ENCODE measurements around the gene TRIML2. TPM values are rescaled to one million over a fixed set of nuclear protein-coding genes. Genes with fewer than 3 reads are reported as not detected.

Gene TRIML2
- total and polyA plus RNA-seq, 10 of the 15 experiments (the other 5 are each of a cell fraction or from before 2014, with no cell fraction given) = not detected

DNA sequence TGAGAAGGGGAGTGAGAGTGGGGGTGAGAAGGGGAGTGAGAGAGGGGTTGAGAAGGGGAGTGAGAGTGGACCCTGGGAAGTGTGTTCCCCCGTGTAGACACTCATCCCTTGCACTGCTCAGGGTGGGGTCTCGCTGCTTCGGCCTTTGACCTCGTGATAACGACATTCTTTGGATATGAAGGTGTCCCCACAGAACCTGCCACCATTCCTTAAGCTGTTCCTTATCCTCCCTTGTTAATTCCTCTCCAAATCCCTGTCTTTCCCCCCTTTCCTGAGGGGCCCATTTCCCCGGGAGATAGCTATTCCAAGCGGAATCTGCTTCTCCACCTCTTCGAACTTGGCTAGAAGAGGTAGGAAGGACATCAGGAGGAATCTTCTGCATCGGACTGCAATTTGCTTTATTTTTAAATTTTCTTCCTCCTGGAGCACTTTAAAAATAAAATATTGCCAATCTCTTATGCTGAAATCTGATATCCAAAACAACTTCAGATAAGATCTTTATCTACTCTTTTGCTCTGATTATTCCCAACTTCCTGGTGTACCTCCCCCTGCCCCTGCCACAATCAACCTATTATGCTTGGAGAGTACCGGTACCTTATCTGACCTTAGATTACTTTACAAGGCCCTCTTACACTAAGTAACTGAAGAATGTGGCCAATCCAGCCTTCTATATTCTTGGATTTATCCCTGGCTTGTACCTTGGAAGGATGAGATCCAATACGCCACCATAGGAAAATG is 45.4 kb upstream of the TRIML2 start:
- no peaks in the 10 kb centered on the region for H3K36me3 ChIP-seq (ENCODE audit: control insufficient read depth in 2 of 2, insufficient read depth in 2 of 2, low read length in 1 of 2)
- no peak for ATAC-seq
- intact Hi-C loops (cut with micrococcal nuclease; ENCODE audit: unreplicated experiment) = no loop called here
- POLR2A ChIA-PET = no interaction called here
- CTCF ChIA-PET = no interaction called here
- no peaks in the 10 kb centered on the region for H4K20me1 ChIP-seq (ENCODE audit: control insufficient read depth, insufficient read depth)
- TF ChIP-seq HDGF (IDR thresholded peaks at IDR 0.05) (no peak), MEF2A (IDR thresholded peaks at IDR 0.05; ENCODE audit: insufficient read depth, low read depth, low read length) (no peak)
- TF ChIP-seq, protein P1, sequence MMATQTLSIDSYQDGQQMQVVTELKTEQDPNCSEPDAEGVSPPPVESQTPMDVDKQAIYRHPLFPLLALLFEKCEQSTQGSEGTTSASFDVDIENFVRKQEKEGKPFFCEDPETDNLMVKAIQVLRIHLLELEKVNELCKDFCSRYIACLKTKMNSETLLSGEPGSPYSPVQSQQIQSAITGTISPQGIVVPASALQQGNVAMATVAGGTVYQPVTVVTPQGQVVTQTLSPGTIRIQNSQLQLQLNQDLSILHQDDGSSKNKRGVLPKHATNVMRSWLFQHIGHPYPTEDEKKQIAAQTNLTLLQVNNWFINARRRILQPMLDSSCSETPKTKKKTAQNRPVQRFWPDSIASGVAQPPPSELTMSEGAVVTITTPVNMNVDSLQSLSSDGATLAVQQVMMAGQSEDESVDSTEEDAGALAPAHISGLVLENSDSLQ (IDR thresholded peaks at IDR 0.05) = no peak
- DNase-seq (ENCODE audit: low read depth, low spot score) = no peak
- H3K9me3 ChIP-seq (replicated peaks; ENCODE audit: control insufficient read depth, insufficient read depth, low read length) = no peaks in the 10 kb centered on the region; the same call in 2 of the 3 replicates
- no peak overlapping the region for H2AFZ ChIP-seq (ENCODE audit: control insufficient read depth, low read depth, low read length)
- no peaks in the 10 kb centered on the region for H3K27me3 ChIP-seq (replicated peaks in 1 of 2; ENCODE audit: control insufficient read depth in 2 of 2, insufficient read depth in 2 of 2, low read length in 1 of 2)
- H3K9ac ChIP-seq (ENCODE audit: control insufficient read depth, insufficient read depth, low read length) = no peak overlapping the region
- H3K4me1 ChIP-seq (ENCODE audit: control insufficient read depth, insufficient read depth, low read length) = no peaks in the 10 kb centered on the region
- SMC1A ChIA-PET (ENCODE audit: uncharacterized antibody, unreplicated experiment) = no interaction called here
- H3K4me3 ChIP-seq = no peak overlapping the region
- RAD21 ChIA-PET (ENCODE audit: unreplicated experiment) = no interaction called here
- in situ Hi-C loops (cut with MboI) = no loop called here
- no peak overlapping the region for H3K27ac ChIP-seq (ENCODE audit: control insufficient read depth, insufficient read depth)
- FAIRE-seq = no peak
- no peak overlapping the region for H3K4me2 ChIP-seq (ENCODE audit: control insufficient read depth, insufficient read depth)
- no TSS peak for BruUV-seq (replicated peaks)
- no peaks in the 10 kb centered on the region for H3K79me2 ChIP-seq (ENCODE audit: control insufficient read depth, insufficient read depth, low read length)
- WGBS (ENCODE audit: insufficient coverage, insufficient replicate concordance, low lambda C conversion rate, missing lambda C conversion rate) = 71% methylated on average over 9 of the region's 11 CpGs

DNA sequence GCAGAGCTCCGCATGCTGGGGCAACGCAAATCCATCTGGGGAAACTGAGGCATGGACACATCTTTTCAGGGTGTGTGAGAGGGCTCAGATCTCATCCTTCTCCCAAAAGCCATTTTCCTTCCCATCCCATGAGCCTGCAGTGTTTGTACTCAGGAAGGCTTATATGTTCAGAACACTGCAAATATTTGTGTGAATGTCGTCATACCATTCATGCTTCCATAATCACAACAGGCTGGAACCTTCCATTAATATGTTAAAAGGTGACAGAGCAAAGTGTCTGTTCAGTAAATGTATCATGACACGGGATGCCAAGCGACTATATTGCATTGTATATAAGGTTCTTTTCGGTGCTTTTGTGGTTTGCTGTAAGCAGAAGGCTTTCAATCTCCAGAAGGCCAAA is 38.4 kb upstream of the TRIML2 start:
- ATAC-seq (no peak), DNase-seq (ENCODE audit: low read depth, low spot score) (no peak), FAIRE-seq (no peak)
- H3K36me3 ChIP-seq (ENCODE audit: control insufficient read depth in 2 of 2, insufficient read depth in 2 of 2, low read length in 1 of 2) = no peaks in the 10 kb centered on the region
- no TSS peak for BruUV-seq (replicated peaks)
- H3K4me3 ChIP-seq = no peak overlapping the region
- H3K9ac ChIP-seq (ENCODE audit: control insufficient read depth, insufficient read depth, low read length) = no peak overlapping the region
- RAD21 ChIA-PET (ENCODE audit: unreplicated experiment) = no interaction called here
- H2AFZ ChIP-seq (ENCODE audit: control insufficient read depth, low read depth, low read length) = no peak overlapping the region
- no peak overlapping the region for H3K4me2 ChIP-seq (ENCODE audit: control insufficient read depth, insufficient read depth)
- POLR2A ChIA-PET = no interaction called here
- no peaks in the 10 kb centered on the region; the same call in 2 of the 3 replicates for H3K9me3 ChIP-seq (replicated peaks; ENCODE audit: control insufficient read depth, insufficient read depth, low read length)
- 15% methylated on average over 6 of the region's 6 CpGs for WGBS (ENCODE audit: insufficient coverage, insufficient replicate concordance, low lambda C conversion rate, missing lambda C conversion rate)
- SMC1A ChIA-PET (ENCODE audit: uncharacterized antibody, unreplicated experiment) = no interaction called here
- H4K20me1 ChIP-seq (ENCODE audit: control insufficient read depth, insufficient read depth) = no peaks in the 10 kb centered on the region
- in situ Hi-C loops (cut with MboI) = no loop called here
- H3K27me3 ChIP-seq (replicated peaks in 1 of 2; ENCODE audit: control insufficient read depth in 2 of 2, insufficient read depth in 2 of 2, low read length in 1 of 2) = no peaks in the 10 kb centered on the region
- CTCF ChIA-PET = no interaction called here
- H3K27ac ChIP-seq (ENCODE audit: control insufficient read depth, insufficient read depth) = no peak overlapping the region
- H3K4me1 ChIP-seq (ENCODE audit: control insufficient read depth, insufficient read depth, low read length) = no peaks in the 10 kb centered on the region
- no peaks in the 10 kb centered on the region for H3K79me2 ChIP-seq (ENCODE audit: control insufficient read depth, insufficient read depth, low read length)
- intact Hi-C loops (cut with micrococcal nuclease; ENCODE audit: unreplicated experiment) = no loop called here
- TF ChIP-seq SMARCA5 (IDR thresholded peaks at IDR 0.05) = no peak
- no peak for TF ChIP-seq NKRF (conservative IDR thresholded peaks at IDR 0.05)
- TF ChIP-seq TCF12 (IDR thresholded peaks at IDR 0.05; ENCODE audit: low read depth, low read length) = no peak
- TF ChIP-seq KDM1A (IDR thresholded peaks at IDR 0.05; ENCODE audit: borderline replicate concordance) = no peak
- TF ChIP-seq STAT1 (conservative IDR thresholded peaks at IDR 0.05) = no peak
- TF ChIP-seq CREM (IDR thresholded peaks at IDR 0.05; ENCODE audit: low read depth) = no peak

Data from GM12878 (cell line).